Stromal cell of bone marrow (primary cell): Measurements from ENCODE around the gene INPP5A.
"Not testable (repeated sequence)": the region's sequence is repeated elsewhere in the genome, so short reads cannot be mapped to it uniquely, and the experiment has no call there.

ENCODE experiments used
- DNase-seq: peaks from one replicate; pipeline ENCODE4 v3.0.0-alpha.2; 2012; ENCODE audit warnings: low read depth

The INPP5A gene

DNA sequence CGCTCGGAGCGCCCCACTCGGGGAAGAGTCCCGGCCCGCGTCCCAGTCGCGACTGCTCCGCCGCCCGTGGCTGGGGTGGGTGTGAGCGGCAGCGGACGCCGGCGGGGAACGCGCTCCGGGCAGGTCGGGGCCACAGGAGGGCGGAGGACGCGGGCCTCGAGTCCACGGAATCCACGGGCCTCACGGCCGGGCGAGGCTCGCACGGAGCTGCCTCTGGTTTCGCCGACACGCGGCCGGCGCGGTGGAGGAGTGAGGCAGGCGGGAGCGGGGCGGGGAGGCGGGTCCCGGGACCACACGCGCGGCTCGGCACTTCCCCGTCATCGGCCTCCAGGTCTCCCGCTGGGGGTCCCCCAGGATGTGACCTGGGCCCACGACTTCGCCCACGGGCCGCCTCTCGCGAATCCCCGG, 248.9 kb downstream of the INPP5A start:
- DNase-seq: no peak

DNA sequence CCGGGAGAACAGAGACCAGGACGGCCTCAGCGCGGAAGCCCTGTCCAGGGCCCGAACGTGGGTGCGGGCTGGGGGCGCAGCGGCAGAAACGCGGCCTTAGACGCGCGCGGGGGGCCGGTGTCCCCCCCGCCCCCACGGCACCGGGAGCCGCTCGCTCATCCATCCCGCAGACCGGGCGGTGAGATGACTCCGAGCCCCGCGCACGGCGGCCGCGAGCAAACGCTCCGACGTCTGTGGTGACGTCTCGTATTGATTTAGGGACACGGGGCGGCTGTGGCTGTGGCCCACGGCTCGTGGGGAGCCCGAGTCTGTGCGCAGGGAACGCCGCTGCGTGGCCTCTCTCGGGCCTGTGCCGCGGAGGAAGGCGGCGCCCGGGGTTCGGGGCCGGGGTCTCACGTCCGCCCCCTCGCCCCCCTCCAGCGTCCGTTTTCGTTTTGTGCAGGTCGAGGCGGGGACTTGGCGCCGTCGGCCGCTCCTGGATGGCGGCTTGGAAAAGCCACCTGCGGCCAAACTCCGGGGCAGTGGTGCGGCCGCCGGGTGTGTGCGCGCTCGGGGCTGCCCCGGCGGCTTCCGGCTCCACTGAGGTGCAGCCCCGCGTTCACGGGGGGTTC, 249.4 kb downstream of the INPP5A start:
- DNase-seq: no peak

DNA sequence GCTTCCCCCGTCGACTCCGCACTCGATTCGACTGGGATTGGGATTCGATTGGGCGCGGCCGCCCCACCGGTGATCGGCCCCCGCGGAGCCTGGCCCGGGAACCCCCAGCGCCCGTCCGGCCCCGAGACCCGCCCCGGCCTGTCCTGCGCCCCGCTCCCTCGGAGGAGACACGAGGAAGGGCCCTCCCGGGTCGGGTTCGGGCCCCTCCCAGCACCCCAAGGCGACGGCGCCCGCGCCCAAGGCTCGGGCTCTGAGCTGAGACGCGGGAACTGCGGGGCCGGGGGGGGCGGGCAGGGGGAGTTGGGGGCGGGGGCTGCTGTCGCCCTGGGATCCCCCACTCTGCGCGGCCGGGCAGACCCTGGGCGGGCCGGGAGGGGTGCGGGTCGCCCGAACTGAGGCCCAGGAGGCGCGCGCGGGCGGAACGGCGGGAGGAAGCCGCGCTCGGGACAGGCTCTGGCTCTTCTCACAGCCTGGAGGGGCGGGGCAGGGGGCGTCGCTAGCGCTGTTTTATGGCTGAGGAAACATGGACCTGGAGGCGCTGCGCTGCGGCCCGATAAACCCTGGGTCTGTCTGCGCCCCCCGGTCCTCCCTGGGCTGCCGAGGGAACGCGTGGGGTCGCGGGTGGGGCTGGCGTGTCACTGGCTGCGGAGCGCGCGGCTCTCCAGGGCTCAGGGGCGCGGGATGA, 250.1 kb downstream of the INPP5A start:
- no peak for DNase-seq

DNA sequence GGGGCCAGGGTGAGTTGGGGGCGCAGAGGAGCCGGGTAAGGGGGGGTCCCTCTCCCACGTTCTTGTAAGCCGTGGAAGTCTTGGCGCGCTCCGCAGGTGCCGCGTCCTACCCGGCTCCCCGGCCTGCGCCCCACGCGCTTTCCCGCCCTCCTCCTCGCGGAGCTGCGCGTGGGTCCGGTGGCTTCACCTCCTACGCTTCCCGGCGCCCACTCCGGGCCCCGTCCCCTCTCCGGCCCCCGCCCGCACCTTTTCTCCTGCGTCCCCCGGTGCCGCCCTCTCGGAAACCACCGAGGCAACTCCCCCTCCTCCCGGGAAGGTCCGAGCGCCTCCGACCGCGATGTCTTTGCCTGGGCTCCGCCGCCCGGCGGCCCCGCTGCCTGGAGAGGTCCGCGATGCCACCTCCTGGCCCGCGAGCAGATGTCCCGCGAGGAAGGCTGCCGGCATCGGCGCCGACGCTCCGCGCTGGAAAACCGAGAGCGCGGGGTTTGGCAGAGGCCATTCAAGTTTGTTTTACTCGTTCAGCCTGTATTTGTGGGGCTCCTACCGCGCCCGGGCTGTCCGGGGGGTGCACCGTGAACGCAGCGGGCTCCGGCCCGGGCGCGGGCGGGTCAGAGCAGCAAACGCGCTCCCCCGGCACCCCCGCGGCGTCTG, 250.7 kb downstream of the INPP5A start:
- DNase-seq: no peak

DNA sequence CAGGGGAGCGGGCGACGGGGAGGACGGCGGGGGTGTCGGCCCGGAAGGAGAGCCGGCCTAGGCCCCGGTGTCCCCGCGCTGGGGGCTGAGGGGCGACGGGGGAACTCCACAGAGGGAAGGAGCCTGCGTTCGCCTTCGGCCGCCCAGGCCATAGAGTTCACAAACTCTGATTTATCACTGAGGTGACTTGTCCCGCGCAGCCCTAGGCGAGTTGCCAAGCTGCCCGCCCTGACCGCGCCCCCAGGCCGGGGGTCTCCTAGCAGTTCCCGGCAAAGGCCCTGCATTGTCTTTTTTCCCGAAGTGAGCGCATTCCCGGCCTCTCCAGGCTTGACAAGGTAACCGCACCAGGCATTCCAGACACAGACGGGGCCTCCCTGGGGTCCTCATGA, 251.2 kb downstream of the INPP5A start:
- no peak for DNase-seq

DNA sequence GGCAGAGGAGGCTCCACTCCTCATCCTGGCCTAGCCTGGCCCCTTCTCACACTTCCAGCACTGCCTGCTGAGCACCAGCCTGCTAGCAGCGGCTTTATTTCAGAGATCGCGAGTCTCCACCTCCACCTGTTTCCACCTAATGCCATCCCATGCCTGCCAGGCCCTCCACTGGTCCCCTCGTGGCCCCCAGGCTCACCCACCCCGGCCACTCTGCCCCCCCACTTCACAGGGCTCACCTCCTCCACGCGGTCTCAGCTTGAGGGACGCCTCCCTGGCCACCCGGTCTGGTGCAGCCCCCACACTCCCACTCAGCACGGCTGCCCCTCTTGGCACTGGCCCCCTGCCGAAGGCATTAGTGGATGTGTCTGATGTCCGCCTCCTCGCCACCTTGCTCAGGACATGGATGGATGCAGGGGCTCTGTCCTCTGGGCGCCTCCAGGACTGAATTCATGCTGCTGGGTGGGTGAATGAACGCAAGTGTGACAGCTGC, 252.1 kb downstream of the INPP5A start:
- no peak for DNase-seq

DNA sequence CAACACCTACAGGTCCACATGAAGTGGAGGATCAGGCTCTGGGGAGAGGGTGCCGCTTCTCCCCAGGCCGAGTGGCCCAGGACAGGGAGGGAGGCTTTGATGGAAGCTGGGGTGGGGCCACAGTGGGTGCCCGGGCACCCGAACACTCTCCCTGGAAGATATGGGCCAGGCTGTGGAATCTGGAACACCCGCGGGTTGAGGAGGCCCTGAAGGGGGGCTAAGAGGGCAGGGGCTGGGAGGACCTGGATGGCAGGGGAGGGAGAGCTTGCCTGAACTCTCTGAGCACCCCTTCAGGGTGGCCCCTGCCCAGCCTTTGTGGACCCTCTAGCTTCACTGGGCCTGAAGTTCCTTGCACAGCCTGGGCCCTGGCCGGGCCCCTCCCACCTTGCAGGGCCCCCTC, 252.9 kb downstream of the INPP5A start:
- no peak for DNase-seq

DNA sequence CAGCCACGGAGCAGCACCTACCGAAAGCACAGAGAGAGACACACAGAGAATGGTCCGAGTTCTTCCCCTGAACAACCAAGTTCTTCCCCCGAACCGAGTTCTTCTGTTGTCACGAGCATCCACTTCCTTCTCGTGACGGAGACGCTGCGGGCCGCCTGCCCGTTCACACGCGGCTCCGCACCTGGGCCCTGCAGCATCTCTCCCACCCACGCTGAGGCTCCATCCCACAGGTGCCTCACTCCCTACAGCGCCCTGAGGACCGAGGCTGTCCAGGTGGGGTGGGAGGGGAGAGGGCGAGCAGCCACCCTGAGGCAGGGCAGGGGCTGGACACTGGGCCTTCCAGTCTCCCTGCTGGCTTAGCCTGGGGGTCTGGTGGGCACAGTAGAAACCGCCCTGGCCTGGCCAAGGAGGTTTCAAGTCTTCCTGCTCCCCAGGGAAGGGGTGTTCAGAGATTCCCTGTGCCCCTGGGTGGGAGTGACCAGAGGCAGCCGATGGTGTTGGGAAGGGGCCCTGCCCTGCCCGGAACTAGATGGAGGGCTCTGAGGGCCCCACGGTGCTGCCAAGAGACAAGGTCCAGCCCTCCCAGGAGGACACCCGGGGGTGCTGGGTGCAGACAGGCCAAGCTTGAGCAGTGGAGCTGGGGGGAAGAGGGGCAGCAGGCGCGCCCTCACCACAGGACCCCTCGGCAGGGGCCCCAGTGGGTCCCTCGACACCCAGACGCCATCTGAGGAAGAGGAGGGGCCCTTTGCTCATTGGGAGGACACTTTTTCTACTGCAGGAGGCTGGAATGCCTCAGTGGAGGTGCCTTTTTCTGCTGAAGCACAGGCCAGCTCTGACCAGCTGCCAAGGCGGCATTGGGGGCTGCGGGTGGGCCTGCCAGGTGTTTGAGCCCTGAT, 253.6 kb downstream of the INPP5A start:
- DNase-seq: no peak

DNA sequence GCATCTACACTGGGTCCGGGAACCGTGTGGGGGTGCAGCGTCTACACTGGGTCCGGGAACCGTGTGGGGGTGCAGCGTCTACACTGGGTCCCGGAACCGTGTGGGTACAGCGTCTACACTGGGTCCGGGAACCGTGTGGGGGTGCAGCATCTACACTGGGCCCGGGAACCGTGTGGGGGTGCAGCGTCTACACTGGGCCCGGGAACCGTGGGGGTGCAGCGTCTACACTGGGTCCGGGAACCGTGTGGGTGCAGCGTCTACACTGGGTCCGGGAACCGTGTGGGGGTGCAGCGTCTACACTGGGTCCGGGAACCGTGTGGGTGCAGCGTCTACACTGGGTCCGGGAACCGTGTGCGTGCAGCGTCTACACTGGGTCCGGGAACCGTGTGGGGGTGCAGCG, 254.5 kb downstream of the INPP5A start:
- not testable (repeated sequence) for DNase-seq

DNA sequence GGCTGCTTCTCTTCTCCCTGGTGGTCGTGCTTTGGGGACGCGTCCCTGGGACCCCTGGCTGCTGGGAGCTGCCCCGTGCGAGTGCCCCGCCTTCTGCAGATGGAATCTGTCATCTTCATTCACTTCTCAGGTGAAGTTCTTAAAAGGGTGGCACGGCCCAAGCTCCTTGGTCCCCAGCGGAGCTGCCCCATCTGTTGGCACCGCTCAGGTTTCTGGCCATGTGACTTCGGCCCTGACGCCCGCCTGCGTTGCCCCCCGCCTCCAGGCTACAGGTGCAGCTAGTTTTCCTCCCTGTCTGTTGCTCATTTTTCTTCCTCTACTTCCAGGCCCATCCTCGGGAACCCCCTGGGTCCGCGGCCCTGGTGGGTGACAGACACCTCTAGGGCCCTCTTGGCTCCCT, 255.2 kb downstream of the INPP5A start:
- no peak for DNase-seq

DNA sequence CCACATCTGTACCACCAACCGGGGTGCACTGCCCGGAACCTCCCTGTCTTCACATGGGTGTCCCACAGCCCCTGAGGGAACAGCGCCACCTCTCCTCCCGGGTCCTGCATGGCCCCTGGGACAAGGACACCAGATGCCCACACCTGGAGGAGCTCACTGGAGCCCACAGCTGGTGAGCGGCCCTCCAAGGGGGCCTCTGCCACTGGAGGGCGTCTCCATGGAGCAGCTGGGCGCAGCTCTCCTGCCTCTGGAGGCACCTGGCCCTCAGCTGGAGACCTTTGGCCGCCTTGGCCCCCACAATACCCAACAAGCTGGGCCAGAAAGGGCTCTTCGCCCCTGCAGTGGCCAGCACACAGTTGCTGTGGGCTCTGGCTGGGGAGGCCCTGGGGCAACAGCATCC, 255.6 kb downstream of the INPP5A start:
- DNase-seq: no peak

DNA sequence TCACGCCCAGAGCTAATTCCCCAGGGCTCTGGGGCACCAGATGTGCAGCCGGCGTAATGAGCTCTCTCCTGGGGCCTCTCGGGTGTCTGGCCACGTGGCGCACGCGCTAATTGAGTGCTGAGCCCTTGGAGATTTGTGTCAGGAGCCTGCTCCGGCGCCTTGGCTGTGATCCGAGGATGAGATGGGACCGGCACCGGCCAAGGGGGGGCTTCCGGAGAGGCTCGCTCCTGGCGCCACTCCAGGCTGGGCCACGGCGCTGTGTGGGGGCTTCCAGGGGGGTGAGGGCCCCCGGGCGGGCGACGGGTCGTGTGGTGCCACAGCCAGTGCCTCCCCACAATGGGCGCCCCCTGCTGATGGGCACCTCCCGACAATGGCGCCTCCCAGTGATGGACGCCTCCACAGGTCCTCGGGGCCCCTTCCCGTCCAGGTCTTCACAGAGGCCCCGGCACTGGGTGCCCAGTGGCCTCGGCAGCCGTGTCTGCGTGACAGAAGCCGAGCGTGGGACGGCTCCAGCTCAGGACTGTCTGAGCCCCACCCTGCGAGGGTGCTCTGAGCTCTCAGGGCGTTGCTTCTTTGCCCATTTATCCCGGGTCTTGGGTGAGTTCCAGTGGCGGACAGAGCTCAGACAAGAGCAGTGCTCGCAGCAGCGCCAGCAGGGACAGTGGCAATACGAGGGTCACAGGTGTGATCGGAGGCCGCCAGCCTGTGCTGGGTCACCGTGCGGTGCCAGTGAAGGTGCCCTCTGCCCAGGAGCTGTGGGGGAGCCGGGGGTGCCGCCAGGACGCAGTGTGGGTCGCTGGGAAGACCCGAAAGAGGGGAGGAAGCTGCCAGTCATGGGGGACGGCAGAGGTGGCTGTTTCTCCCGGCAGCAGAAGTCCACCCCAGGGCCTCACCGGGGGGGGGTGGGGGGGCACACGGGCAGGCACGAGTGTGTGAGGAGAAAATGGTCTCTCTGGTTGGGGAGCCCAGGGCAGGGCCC, 256.6 kb downstream of the INPP5A start:
- no peak for DNase-seq

DNA sequence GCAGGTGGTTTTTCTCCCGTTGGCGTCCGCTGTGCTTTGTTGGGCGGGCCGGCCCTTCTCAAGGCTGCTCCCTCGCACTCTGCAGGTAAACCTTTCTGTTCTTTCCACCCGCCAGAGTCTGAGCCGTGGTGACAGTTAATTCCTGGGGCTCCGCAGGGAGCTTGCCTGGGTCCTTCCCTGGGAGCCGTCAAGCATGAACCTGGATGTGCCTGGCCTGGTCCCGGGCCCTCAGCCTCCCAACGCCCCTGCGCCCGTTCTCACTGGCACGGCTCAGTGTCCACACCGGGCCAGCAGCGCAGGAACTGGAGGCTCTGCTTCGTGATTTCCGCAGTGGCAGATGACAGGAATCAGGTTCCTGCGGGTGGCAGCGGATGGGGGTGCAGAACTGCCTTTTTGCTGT, 259.3 kb downstream of the INPP5A start:
- no peak for DNase-seq

DNA sequence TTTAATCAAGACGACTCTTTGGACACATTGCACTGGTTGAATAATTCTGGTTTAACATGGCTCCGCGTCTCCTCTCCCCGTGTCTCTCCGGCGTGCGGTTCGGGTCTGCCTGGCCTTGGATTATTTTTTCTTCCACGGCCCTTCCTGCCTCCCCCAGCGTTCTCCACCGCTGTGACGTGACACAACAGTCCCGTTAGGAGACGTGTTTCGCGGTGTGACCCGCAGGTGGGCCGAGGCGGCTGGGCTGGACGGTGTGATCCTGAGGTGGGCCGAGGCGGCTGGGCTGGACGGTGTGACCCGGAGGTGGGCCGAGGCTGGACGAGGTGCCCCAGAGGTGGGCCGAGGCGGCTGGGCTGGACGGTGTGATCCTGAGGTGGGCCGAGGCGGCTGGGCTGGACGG, 260.4 kb downstream of the INPP5A start:
- not testable (repeated sequence) for DNase-seq

DNA sequence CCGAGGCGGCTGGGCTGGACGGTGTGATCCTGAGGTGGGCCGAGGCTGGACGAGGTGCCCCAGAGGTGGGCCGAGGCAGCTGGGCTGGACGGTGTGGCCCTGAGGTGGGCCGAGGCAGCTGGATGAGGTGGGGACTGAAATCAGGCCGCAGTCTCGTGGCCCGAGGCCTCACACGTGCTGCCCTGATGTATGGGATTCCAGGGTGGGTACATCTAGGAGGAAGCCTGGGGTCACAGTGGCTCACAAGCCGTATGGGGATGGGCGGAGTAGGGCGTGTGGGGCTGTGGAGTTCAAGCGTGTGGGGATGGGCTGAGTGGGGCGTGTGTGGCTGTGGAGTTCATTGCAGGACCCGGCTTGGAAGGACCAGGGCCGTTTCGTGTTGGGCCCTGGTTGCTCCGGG, 260.8 kb downstream of the INPP5A start:
- no peak for DNase-seq

DNA sequence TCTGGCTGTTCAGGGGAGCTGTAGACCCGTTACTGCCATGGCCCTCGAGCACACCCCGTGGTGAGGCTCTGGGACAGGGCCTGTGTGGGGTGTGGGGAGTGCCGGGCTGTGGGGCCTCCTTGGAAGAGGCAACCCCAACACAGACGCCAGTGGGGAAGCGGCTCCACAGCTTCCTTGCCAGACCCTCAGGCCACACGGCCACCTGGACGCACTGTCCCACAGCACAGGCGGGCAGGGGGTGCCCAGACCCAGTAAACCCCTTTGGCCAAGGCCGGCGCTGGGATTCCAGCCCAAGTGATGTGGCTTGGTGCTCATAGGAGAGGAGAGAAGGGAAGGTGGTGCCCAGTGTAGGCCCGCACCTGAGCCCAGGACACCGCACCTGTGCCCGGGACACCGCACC, 261.3 kb downstream of the INPP5A start:
- no peak for DNase-seq

DNA sequence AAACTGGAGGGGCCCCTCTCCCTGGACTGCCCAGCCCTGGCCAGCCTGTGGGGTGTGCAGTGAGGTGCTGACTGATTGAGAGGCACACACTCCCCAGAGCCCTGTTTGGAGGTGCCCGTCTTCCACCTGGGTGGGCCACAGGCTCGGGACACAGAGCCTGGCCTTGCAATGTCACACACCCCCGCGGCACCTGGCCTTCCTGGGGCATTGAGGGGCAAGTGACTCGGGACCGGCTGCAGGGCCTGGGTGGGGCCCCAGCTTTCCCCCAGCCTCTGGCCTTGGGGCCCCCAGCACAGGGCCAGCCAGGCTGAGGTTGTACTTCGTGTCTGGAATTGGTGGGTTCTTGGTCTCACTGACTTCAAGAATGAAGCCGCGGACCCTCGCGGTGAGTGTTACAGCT, 262.3 kb downstream of the INPP5A start:
- no peak for DNase-seq

DNA sequence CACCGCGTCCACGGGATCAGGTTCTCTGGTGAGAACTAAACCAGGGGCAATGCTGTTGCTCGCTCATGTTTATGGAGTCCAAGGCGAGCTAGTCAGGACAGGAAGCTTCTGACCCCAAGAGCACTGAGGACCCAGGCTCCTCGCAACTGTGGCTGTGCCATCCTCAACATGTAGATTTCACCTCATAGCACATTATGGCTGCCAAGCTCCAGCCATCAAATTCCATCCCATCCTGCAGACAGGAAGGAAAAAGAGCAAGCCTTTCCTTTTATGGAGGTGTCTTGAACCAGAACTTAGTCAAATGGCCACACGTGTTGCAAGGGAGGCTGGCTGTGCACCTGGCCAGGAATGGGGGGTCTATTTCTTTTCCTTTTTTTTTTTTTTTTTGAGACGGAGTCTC, 264.5 kb downstream of the INPP5A start:
- no peak for DNase-seq

DNA sequence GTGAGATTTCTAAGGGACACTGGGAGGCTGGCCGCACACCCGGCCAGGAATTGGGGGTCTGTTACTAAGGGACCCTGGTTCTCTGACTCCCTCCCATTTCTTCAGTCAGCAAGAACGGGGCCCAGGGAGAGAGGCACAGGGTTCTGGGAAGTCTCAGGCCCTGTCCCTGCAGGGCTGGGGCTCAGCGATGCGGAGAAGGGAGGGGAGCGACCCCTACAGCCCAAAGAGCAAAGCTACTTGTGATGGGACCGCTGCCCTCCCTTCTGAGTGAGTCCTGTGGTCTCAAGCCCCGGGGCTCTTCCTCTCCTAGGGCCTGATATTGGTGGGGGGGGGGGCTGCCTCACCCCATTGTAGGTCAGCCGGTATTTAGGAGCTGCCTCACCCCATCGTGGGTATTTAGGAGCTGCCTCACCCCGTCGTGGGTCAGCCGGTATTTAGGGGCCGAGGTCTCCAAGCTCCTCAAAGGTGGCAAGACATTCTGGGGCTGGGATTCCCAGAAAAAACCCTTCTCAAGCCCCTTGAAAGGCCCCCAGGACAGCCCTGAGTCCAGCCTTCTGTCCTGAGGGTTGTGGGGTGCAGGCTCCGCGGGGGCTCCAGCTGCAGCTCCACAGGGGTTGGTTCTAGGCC, 265.2 kb downstream of the INPP5A start:
- no peak for DNase-seq

DNA sequence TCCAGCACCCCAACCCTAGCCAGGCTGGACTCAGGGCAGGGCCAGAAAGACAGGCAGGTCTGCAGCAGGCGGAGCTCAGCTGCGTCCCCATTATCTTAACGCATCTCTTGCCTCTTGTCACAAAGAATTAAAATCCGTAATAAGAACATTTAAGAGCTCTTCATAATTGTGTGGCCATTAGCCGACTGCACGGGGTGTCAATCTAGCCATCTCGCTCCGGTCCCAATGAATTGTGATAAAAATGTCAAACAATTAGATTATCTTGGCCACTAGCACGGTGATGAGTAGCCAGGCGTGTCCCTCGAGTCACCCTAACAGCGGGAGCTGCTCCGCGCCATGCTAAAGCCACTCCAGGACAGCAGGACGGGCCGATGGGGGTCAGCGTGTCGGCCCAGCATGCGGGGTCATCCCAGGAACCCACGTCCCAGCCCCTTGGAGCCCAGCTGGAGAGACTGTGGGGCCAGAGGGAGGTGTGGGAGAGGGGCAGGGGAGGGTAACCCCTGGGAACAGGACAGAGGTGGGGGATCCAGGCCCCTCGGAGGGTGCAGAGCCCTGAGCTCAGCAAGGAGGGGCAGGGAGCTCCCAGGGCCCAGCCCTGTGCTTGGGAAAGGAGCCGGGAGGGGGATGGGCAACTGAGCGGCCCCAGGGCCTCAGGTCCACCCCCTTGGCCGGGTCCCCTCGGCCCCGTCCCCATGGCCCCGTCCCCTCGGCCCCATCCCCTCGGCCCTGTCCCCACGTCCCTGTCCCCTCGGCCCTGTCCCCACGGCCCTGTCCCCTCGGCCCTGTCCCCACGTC, 266.0 kb downstream of the INPP5A start:
- no peak for DNase-seq
